Measurements from ENCODE around the gene ALLC.

DNA sequence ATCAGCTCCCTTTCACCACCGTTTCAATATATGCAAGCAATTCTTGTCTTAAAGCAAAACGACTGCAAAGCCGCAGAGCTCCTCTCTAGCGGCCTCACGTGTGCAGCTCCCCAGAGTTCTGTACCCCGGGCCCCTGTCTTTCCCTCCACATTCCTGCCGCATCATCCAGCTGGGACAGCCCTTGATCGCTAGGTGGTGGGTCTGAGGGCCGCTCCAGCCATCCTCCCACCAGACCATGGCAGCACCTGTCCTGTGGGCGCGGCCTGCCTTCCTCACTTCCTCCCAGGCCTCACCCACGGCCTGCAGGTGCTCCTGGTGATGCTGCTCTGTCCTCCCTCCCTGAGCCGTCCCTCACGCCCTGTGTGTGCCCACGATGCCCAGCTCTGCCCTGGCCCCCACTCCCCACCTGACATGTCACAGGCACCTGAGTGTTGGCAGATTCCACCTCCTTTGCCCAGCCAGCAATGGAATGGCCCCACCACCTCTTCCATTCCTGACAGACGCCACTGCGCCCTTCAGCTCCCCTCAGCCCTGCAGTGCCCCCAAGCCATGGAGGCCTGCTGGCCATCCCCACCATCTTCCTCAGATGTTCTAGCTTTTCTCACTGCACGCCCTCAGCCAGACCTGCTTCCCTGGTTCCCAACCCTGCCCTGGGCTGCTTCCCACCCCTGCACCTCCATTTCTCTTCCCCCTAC, 15.3 kb upstream of the ALLC start:
- TF ChIP-seq CTCF (IDR thresholded peaks at IDR 0.05; ENCODE audit: low read depth, low read length), result no peak
- no peak for TF ChIP-seq EZH2phosphoT487 (IDR thresholded peaks at IDR 0.05; ENCODE audit: low read depth)
